ENCODE data around the gene NELFCD. TPM values are rescaled to one million over a fixed set of nuclear protein-coding genes. Genes with fewer than 3 reads are reported as not detected.

The NELFCD gene
- total and polyA plus RNA-seq, 2 donors (not counting 1 experiment from before 2014, with no cell fraction given) = 80.2 to 107 TPM

GRCh38 chr20:58984691-58985090 lies 3.6 kb downstream of the NELFCD start:
- ChIA-PET CTCF (interaction anchor here (1.0 to 2.0 kb wide), 2 partner anchors 9 to 10 kb away, joined by 3 to 5 read pairs; no protein-coding TSS in a partner anchor), POLR2A (no interaction called here)
- Histone ChIP-seq H4K20me1 (ENCODE audit: control insufficient read depth, insufficient read depth, low read length, poor library complexity, severe bottlenecking) (peaks cover 27% of the 10 kb centered on the region), H3K79me2 (ENCODE audit: control insufficient read depth, insufficient read depth, low read length) (peaks cover 75% of the 10 kb centered on the region), H3K4me2 (replicated peaks; ENCODE audit: low read depth, low read length, poor library complexity, severe bottlenecking) (no peak overlapping the region), H3K9me3 (ENCODE audit: control extremely low read depth in 1 of 3, control insufficient read depth in 2 of 3, insufficient read depth in 1 of 3, low read length in 2 of 3) (no peaks in the 10 kb centered on the region), H3K4me3 (ENCODE audit: control extremely low read depth in 1 of 5, extremely low read depth in 1 of 5, insufficient read depth in 1 of 5, low read depth in 2 of 5, low read length in 4 of 5) (no peak overlapping the region), H3K36me3 (replicated peaks in 1 of 2; ENCODE audit: control extremely low read depth in 1 of 2, control insufficient read depth in 1 of 2, extremely low read depth in 1 of 2, insufficient read depth in 2 of 2, low read length in 1 of 2) (peaks cover 0 to 44% of the 10 kb centered on the region in 2 experiments), H3K27me3 (replicated peaks in 1 of 4; ENCODE audit: control extremely low read depth in 1 of 4, control insufficient read depth in 3 of 4, insufficient read depth in 4 of 4, low read length in 3 of 4) (no peaks in the 10 kb centered on the region), H3K4me1 (ENCODE audit: control insufficient read depth in 2 of 2, insufficient read depth in 2 of 2, low read length in 2 of 2) (peaks cover 20 to 39% of the 10 kb centered on the region in 2 donors), H2AFZ (ENCODE audit: insufficient read depth, low read depth, low read length, poor library complexity, severe bottlenecking) (no peak overlapping the region), H3K9ac (ENCODE audit: low read length) (no peak overlapping the region), H3K27ac (ENCODE audit: low read length in 2 of 2) (peak overlapping the region in 1 of 2 donors; percentile 37)
- 94% methylated on average over 6 of the region's 6 CpGs for WGBS (ENCODE audit: insufficient coverage)
- Mint-ChIP-seq H3K4me3 (no peak overlapping the region), H3K27ac (peak overlapping the region; percentile 50), H3K9me3 (ENCODE audit: insufficient read depth) (no peaks in the 10 kb centered on the region), H3K27me3 (no peaks in the 10 kb centered on the region), H3K4me1 (peaks cover 34% of the 10 kb centered on the region)
- TF ChIP-seq EZH2 (IDR thresholded peaks at IDR 0.05; ENCODE audit: borderline replicate concordance, insufficient read depth, low read depth, low read length, poor library complexity, severe bottlenecking) (no peak), CTCF (IDR thresholded peaks at IDR 0.05) (no peak)
- DNase-seq (no peak), ATAC-seq (ENCODE audit: low read depth) (no peak)
- intact Hi-C loops (cut with micrococcal nuclease) = no loop called here

GRCh38 chr20:58985656-58986055 lies 4.6 kb downstream of the NELFCD start:
- no peak overlapping the region for H3K4me2 ChIP-seq (replicated peaks; ENCODE audit: low read depth, low read length, poor library complexity, severe bottlenecking)
- H3K79me2 ChIP-seq (ENCODE audit: control insufficient read depth, insufficient read depth, low read length) = peaks cover 74% of the 10 kb centered on the region
- WGBS (ENCODE audit: insufficient coverage) = 80% methylated on average over 1 of the region's 5 CpGs
- H3K9me3 ChIP-seq (ENCODE audit: control extremely low read depth in 1 of 3, control insufficient read depth in 2 of 3, insufficient read depth in 1 of 3, low read length in 2 of 3) = no peaks in the 10 kb centered on the region
- no peaks in the 10 kb centered on the region for H3K9me3 Mint-ChIP-seq (ENCODE audit: insufficient read depth)
- ChIA-PET POLR2A (no interaction called here), CTCF (interaction anchor here (2.0 kb wide), 1 partner anchor 8 kb away, joined by 5 read pairs; no protein-coding TSS in a partner anchor)
- intact Hi-C loops (cut with micrococcal nuclease) = no loop called here
- H3K4me3 Mint-ChIP-seq = no peak overlapping the region
- peaks cover 31% of the 10 kb centered on the region for H3K4me1 Mint-ChIP-seq
- no peak overlapping the region for H3K27ac ChIP-seq (ENCODE audit: low read length in 2 of 2)
- H3K27me3 ChIP-seq (replicated peaks in 1 of 4; ENCODE audit: control extremely low read depth in 1 of 4, control insufficient read depth in 3 of 4, insufficient read depth in 4 of 4, low read length in 3 of 4) = no peaks in the 10 kb centered on the region
- no peak overlapping the region for H3K9ac ChIP-seq (ENCODE audit: low read length)
- no peak for TF ChIP-seq CTCF (IDR thresholded peaks at IDR 0.05)
- TF ChIP-seq EZH2 (IDR thresholded peaks at IDR 0.05; ENCODE audit: borderline replicate concordance, insufficient read depth, low read depth, low read length, poor library complexity, severe bottlenecking) = no peak
- no peak overlapping the region for H3K27ac Mint-ChIP-seq
- H3K4me1 ChIP-seq (ENCODE audit: control insufficient read depth in 2 of 2, insufficient read depth in 2 of 2, low read length in 2 of 2) = peaks cover 20 to 34% of the 10 kb centered on the region in 2 donors
- no peak overlapping the region for H2AFZ ChIP-seq (ENCODE audit: insufficient read depth, low read depth, low read length, poor library complexity, severe bottlenecking)
- ATAC-seq (ENCODE audit: low read depth) (no peak), DNase-seq (no peak)
- no peaks in the 10 kb centered on the region for H3K27me3 Mint-ChIP-seq
- H3K4me3 ChIP-seq (ENCODE audit: control extremely low read depth in 1 of 5, extremely low read depth in 1 of 5, insufficient read depth in 1 of 5, low read depth in 2 of 5, low read length in 4 of 5) = no peak overlapping the region
- H4K20me1 ChIP-seq (ENCODE audit: control insufficient read depth, insufficient read depth, low read length, poor library complexity, severe bottlenecking) = peaks cover 27% of the 10 kb centered on the region
- peaks cover 0 to 52% of the 10 kb centered on the region in 2 experiments for H3K36me3 ChIP-seq (replicated peaks in 1 of 2; ENCODE audit: control extremely low read depth in 1 of 2, control insufficient read depth in 1 of 2, extremely low read depth in 1 of 2, insufficient read depth in 2 of 2, low read length in 1 of 2)
